ENCODE measurements around the gene SETD2.
"Not testable (repeated sequence)": the region's sequence is repeated elsewhere in the genome, so short reads cannot be mapped to it uniquely, and the experiment has no call there.

DNA sequence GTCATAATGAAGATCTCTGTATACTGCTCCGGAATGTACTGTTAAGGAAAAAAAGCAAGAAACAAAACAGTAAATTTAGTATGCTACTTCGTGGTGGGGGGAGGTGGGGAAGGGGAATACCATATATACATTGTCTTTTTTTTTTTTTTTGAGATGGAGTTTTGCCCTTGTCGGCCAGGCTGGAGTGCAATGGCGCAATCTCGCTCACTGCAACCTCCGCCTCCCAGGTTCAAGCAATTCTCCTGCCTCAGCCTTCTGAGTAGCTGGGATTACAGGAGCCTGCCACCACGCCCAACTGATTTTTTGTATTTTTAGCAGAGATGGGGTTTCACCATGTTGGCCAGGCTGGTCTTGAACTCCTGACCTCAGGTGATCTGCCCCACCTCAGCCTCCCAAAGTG is 21.4 kb downstream of the SETD2 start:
- TF ChIP-seq CTCF (IDR thresholded peaks at IDR 0.05); EZH2 (IDR thresholded peaks at IDR 0.05; ENCODE audit: borderline replicate concordance, insufficient read depth, low read depth, low read length, poor library complexity, severe bottlenecking): not testable (repeated sequence)

All from B cell (primary cell).